ENCODE data around the gene COQ4. TPM values are rescaled to one million over a fixed set of nuclear protein-coding genes. Genes with fewer than 3 reads are reported as not detected.

Gene COQ4
- total and polyA plus RNA-seq, 3 donors from 2014 or later = 50.9 to 65.0 (median 54.9) TPM

GRCh38 chr9:128293091-128293490 is 29.5 kb upstream of the COQ4 start:
- intact Hi-C loops (cut with DNase I; ENCODE audit: low total_unique reads) = no loop called here
- 90 to 91% methylated on average over 4 of the region's 4 CpGs for WGBS, 2 donors
- DNase-seq = no peak
- TF ChIP-seq POLR2A (IDR thresholded peaks at IDR 0.05) (no peak), CTCF (IDR thresholded peaks at IDR 0.05) (no peak)
- Histone ChIP-seq H3K9me3 (no peaks in the 10 kb centered on the region), H3K4me1 (no peaks in the 10 kb centered on the region), H3K27ac (no peak overlapping the region), H3K36me3 (ENCODE audit: low read depth, missing control alignments) (no peaks in the 10 kb centered on the region), H3K4me3 (no peak overlapping the region), H3K27me3 (no peaks in the 10 kb centered on the region)

GRCh38 chr9:128294142-128294541 is 28.5 kb upstream of the COQ4 start:
- WGBS, 2 donors = 77 to 94% methylated on average over 4 of the region's 4 CpGs
- Histone ChIP-seq H3K27me3 (no peaks in the 10 kb centered on the region), H3K4me3 (no peak overlapping the region), H3K9me3 (no peaks in the 10 kb centered on the region), H3K36me3 (ENCODE audit: low read depth, missing control alignments) (no peaks in the 10 kb centered on the region), H3K27ac (no peak overlapping the region), H3K4me1 (no peaks in the 10 kb centered on the region)
- TF ChIP-seq CTCF (IDR thresholded peaks at IDR 0.05) = no peak
- no peak for TF ChIP-seq POLR2A (IDR thresholded peaks at IDR 0.05)
- DNase-seq = no peak
- intact Hi-C loops (cut with DNase I; ENCODE audit: low total_unique reads) = no loop called here

- H3K27me3 ChIP-seq = no peaks in the 10 kb centered on the region
- H3K36me3 ChIP-seq (ENCODE audit: low read depth, missing control alignments) = no peaks in the 10 kb centered on the region
- intact Hi-C loops (cut with DNase I; ENCODE audit: low total_unique reads) = no loop called here
- no peak for TF ChIP-seq CTCF (IDR thresholded peaks at IDR 0.05)
- H3K4me3 ChIP-seq = no peak overlapping the region
- H3K4me1 ChIP-seq = no peaks in the 10 kb centered on the region
- DNase-seq = no peak
- H3K9me3 ChIP-seq = no peaks in the 10 kb centered on the region
- 87 to 89% methylated on average over 15 to 16 of the region's 16 CpGs for WGBS, 2 donors
- no peak overlapping the region for H3K27ac ChIP-seq
Measured at GRCh38 chr9:128296340-128297220, 26.1 kb upstream of the COQ4 start.

GRCh38 chr9:128297221-128297773 is 25.3 kb upstream of the COQ4 start:
- H3K4me3 ChIP-seq = no peak overlapping the region
- DNase-seq = no peak
- no peak for TF ChIP-seq POLR2A (IDR thresholded peaks at IDR 0.05)
- no peak for TF ChIP-seq CTCF (IDR thresholded peaks at IDR 0.05)
- no peaks in the 10 kb centered on the region for H3K27me3 ChIP-seq
- H3K4me1 ChIP-seq = no peaks in the 10 kb centered on the region
- H3K36me3 ChIP-seq (ENCODE audit: low read depth, missing control alignments) = no peaks in the 10 kb centered on the region
- intact Hi-C loops (cut with DNase I; ENCODE audit: low total_unique reads) = no loop called here
- WGBS, 2 donors = 76 to 79% methylated on average over 2 of the region's 2 CpGs
- H3K9me3 ChIP-seq = no peaks in the 10 kb centered on the region
- no peak overlapping the region for H3K27ac ChIP-seq
